Endothelial cell of umbilical vein (primary cell): ENCODE data around the gene THSD8. TPM values are rescaled to one million over a fixed set of nuclear protein-coding genes. Genes with fewer than 3 reads are reported as not detected.

Source experiments
- BruUV-seq: library from RNA; stranded (reverse); fragments of 400-500 nt; replicated peaks from 2 replicates; lab custom pipeline; 2021; lab: Mats Ljungman, UMichigan
- CTCF ChIA-PET: fragments of 300-600, 350-600 bp; sonication (Branson Sonifier 250); formaldehyde crosslinking; loops from one replicate; lab custom pipeline; 2021; ENCODE audit warnings: antibody characterized with exemption, inconsistent platforms; lab: Charles Lee
- POLR2A ChIA-PET: fragments of 300-600, 350-600 bp; sonication (Branson Sonifier 250); formaldehyde crosslinking; loops from one replicate; lab custom pipeline; 2021; ENCODE audit warnings: antibody characterized with exemption, inconsistent platforms; lab: Charles Lee
- DNase-seq: peaks from one replicate; pipeline ENCODE4 v3.0.0-alpha.2; 2011; ENCODE audit warnings: low read depth, low spot score
- FAIRE-seq: peaks from 2 replicates; lab custom pipeline; 2011; peaks lifted over from hg19 to GRCh38; lab: Jason Lieb, UNC
- H2AFZ ChIP-seq: 2 replicates; pipeline ENCODE4 v1.6.0; 2012; ENCODE audit warnings: low read depth, low read length, control low read depth, inconsistent platforms
- H3K27ac ChIP-seq: 2 replicates; pipeline ENCODE4 v1.5.1; 2011; ENCODE audit warnings: low read depth, mild to moderate bottlenecking, control low read depth, low read length, moderate library complexity; ENCODE audit not compliant: insufficient read depth
- H3K27me3 ChIP-seq, 2 experiments: 2 replicates each; pipeline versions ENCODE4 v1.6.0 to v1.6.1; 2011; ENCODE audit warnings: low read length in 2 of 2, mixed read lengths in 1 of 2; ENCODE audit not compliant: control insufficient read depth in 2 of 2, insufficient read depth in 2 of 2
- H3K36me3 ChIP-seq, 2 experiments: 2 replicates in 1 of 2; 3 replicates in 1 of 2; pipeline ENCODE4 v1.5.1; 2011; ENCODE audit warnings: low read length in 2 of 2, mild to moderate bottlenecking in 1 of 2, moderate library complexity in 1 of 2; ENCODE audit not compliant: control insufficient read depth in 2 of 2, insufficient read depth in 2 of 2; ENCODE audit errors: extremely low read depth in 1 of 2
- H3K4me1 ChIP-seq: 3 replicates; pipeline ENCODE4 v1.5.1; 2011; ENCODE audit warnings: mild to moderate bottlenecking, low read length; ENCODE audit not compliant: control insufficient read depth, insufficient read depth; ENCODE audit errors: extremely low read depth
- H3K4me2 ChIP-seq: 2 replicates; pipeline ENCODE4 v1.6.1; 2011; ENCODE audit warnings: low read length, control low read depth, mixed read lengths; ENCODE audit not compliant: insufficient read depth
- H3K4me3 ChIP-seq, 3 experiments: fragments of 200-600 bp in 1 of 3; sonication (generic), shearing (Covaris generic) in 1 of 3; replicated peaks in 1 of 3; 2 replicates each; pipeline ENCODE4 v1.5.1; 2011 to 2016; ENCODE audit warnings: control low read depth in 3 of 3, low read length in 3 of 3, mild to moderate bottlenecking in 2 of 3, inconsistent platforms in 1 of 3, low read depth in 1 of 3, moderate library complexity in 1 of 3; ENCODE audit not compliant: insufficient read depth in 1 of 3
- H3K79me2 ChIP-seq: 2 replicates; pipeline ENCODE4 v1.6.0; 2012; ENCODE audit warnings: low read length, inconsistent platforms; ENCODE audit not compliant: control insufficient read depth, insufficient read depth
- H3K9ac ChIP-seq: replicated peaks from 2 replicates; pipeline ENCODE3; 2011; ENCODE audit warnings: low read length, control low read depth; ENCODE audit not compliant: insufficient read depth; ENCODE audit errors: extremely low read depth
- H3K9me1 ChIP-seq: replicated peaks from 3 replicates; pipeline ENCODE4 v1.6.0; 2011; ENCODE audit warnings: mild to moderate bottlenecking, low read length; ENCODE audit not compliant: control insufficient read depth, insufficient read depth; ENCODE audit errors: extremely low read depth
- H3K9me3 ChIP-seq: replicated peaks from 2 replicates; pipeline ENCODE4 v1.5.1; 2012; ENCODE audit warnings: low read length, inconsistent platforms; ENCODE audit not compliant: control insufficient read depth, insufficient read depth
- H4K20me1 ChIP-seq: replicated peaks from 2 replicates; pipeline ENCODE3; 2011; ENCODE audit warnings: mild to moderate bottlenecking, low read length; ENCODE audit not compliant: control insufficient read depth, insufficient read depth; ENCODE audit errors: extremely low read depth
- CTCF ChIP-seq, 2 donors: IDR thresholded peaks; 1 replicate in 1 of 2; 2 replicates in 1 of 2; pipeline ENCODE4 v1.5.1; 2011; ENCODE audit warnings: low read length in 2 of 2, mild to moderate bottlenecking in 2 of 2, moderate library complexity in 2 of 2, control low read depth in 1 of 2, inconsistent platforms in 1 of 2, low read depth in 1 of 2; ENCODE audit not compliant: insufficient read depth in 1 of 2; ENCODE audit errors: extremely low read depth in 1 of 2
- GATA2 ChIP-seq: IDR thresholded peaks from 2 replicates; pipeline ENCODE4 v1.7.0; 2011; ENCODE audit warnings: low read depth, mild to moderate bottlenecking, moderate library complexity, mixed read lengths, low read length; ENCODE audit not compliant: insufficient read length, insufficient read depth
- dilution Hi-C: fragments of 300-500 bp; cut with MboI; formaldehyde crosslinking; loops from one replicate; pipeline ENCODE4 v1.15.0; 2019; ENCODE audit warnings: low sequenced_read_pairs; ENCODE audit not compliant: extremely low pct_ligation_motif_present
- intact Hi-C: fragments of 100-400 bp; cut with micrococcal nuclease; formaldehyde crosslinking; loops from one replicate; pipeline ENCODE4 v1.10.0; 2022
- microRNA-seq: library from miRNA; unstranded; fragments of <30 nt; microRNA quantifications from one replicate; pipeline ENCODE4 v1.2.0, GENCODE V29; 2021; ENCODE audit warnings: borderline number of aligned reads, borderline replicate concordance
- polyA plus RNA-seq, 4 experiments: library from polyadenylated mRNA; depleted of rRNA in 3 of 4; stranded (reverse) in 3 of 4; unstranded in 1 of 4; fragments of >200 nt; gene quantifications; 2 replicates each; pipeline versions ENCODE4 v1.2.1 to v1.2.3, GENCODE V29; 2011 to 2012; ENCODE audit warnings: missing spikeins in 1 of 4
- small RNA-seq: library from RNA; depleted of rRNA; stranded (forward); fragments of <200 nt; gene quantifications from one replicate; pipeline ENCODE3, GENCODE V24; 2012; ENCODE audit warnings: low replicate concordance, low read depth; ENCODE audit not compliant: insufficient read depth, insufficient read length
- total RNA-seq: library from RNA; stranded (reverse); gene quantifications from 2 replicates; pipeline ENCODE4 v1.2.3, GENCODE V29; 2021

THSD8 gene
- total and polyA plus RNA-seq, 2 donors (not counting 3 experiments of a cell fraction or from before 2014, with no cell fraction given), result 15.9 TPM; not detected in 1

GRCh38 chr19:12847159-12848139 lies 45.6 kb downstream of the THSD8 start:
- intact Hi-C loops (loop anchor here (1.0 to 2.0 kb wide), 5 partner anchors 47 to 171 kb away; partner anchors contain the start of gene PRDX2), dilution Hi-C loops (no loop called here)
- Histone ChIP-seq H3K4me3 (no peak overlapping the region), H3K27ac (no peak overlapping the region), H4K20me1 (no peaks in the 10 kb centered on the region), H3K79me2 (no peaks in the 10 kb centered on the region), H3K4me2 (no peak overlapping the region), H2AFZ (peak overlapping the region; percentile 85), H3K36me3 (no peaks in the 10 kb centered on the region), H3K4me1 (peaks cover 2% of the 10 kb centered on the region), H3K9me1 (no peaks in the 10 kb centered on the region), H3K9me3 (no peaks in the 10 kb centered on the region), H3K9ac (no peak overlapping the region), H3K27me3 (no peaks in the 10 kb centered on the region)
- FAIRE-seq (peak; percentile 90), DNase-seq (peak; percentile 72)
- CTCF ChIA-PET, result interaction anchor here (0.5 to 9.5 kb wide), 51 partner anchors 10 to 1275 kb away, joined by 3 to 481 read pairs (median 4); partner anchors contain the start of genes DNASE2, GCDH, GET3 and HOOK2
- BruUV-seq, result no TSS peak
- TF ChIP-seq GATA2 (no peak), CTCF (IDR thresholded peaks at IDR 0.05; ENCODE audit: extremely low read depth in 1 of 2, insufficient read depth in 1 of 2, low read depth in 1 of 2, low read length in 2 of 2) (peak; percentile 95 to 100)
- POLR2A ChIA-PET, result interaction anchor here (0.6 to 0.7 kb wide), 2 partner anchors 79 to 1502 kb away, joined by 3 to 10 read pairs; no protein-coding TSS in a partner anchor

Small RNA genes lying within 50 kb of the gene (microRNA-seq; reads per million reads assigned to microRNA genes)
- not detected for gene MIR5684
- not detected for gene MIR6794

Small RNA genes lying within 50 kb of the gene (small RNA-seq; reads per million reads assigned to genes)
- gene MIR5684, result not detected
- gene MIR6794, result not detected

Other genes starting within 250 kb of the THSD8 start
- gene ZNF490, start 191.3 kb upstream of the THSD8 start, total RNA-seq, result 5.7 and 6.3 TPM in 2 replicates
- gene ZNF490, start 191.3 kb upstream of the THSD8 start, polyA plus RNA-seq, result 0.89 and 1.4 TPM in 2 replicates
- gene ZNF791, start 191.1 kb upstream of the THSD8 start, total RNA-seq, result 19.9 and 21.8 TPM in 2 replicates
- gene ZNF791, start 191.1 kb upstream of the THSD8 start, polyA plus RNA-seq, result 6.4 and 8.3 TPM in 2 replicates
- gene MAN2B1, start 135.3 kb upstream of the THSD8 start, total RNA-seq, result 73.0 and 76.8 TPM in 2 replicates
- gene MAN2B1, start 135.3 kb upstream of the THSD8 start, polyA plus RNA-seq, result 64.4 and 70.3 TPM in 2 replicates
- 10.9 and 11.8 TPM in 2 replicates for gene WDR83, start 135.3 kb upstream of the THSD8 start, total RNA-seq
- gene WDR83, start 135.3 kb upstream of the THSD8 start, polyA plus RNA-seq, result 10.5 and 11.0 TPM in 2 replicates
- gene DHPS, start 120.2 kb upstream of the THSD8 start, total RNA-seq, result 68.4 and 77.4 TPM in 2 replicates
- 80.6 and 90.1 TPM in 2 replicates for gene DHPS, start 120.2 kb upstream of the THSD8 start, polyA plus RNA-seq
- gene GNG14, start 114.1 kb upstream of the THSD8 start, total RNA-seq, result not detected in 2 replicates
- gene GNG14, start 114.1 kb upstream of the THSD8 start, polyA plus RNA-seq, result not detected in 2 replicates
- 11.6 and 12.4 TPM in 2 replicates for gene FBXW9, start 105.4 kb upstream of the THSD8 start, total RNA-seq
- 19.3 and 26.4 TPM in 2 replicates for gene FBXW9, start 105.4 kb upstream of the THSD8 start, polyA plus RNA-seq
- 84.6 and 94.5 TPM in 2 replicates for gene TNPO2, start 78.1 kb upstream of the THSD8 start, total RNA-seq
- 98.8 and 104 TPM in 2 replicates for gene TNPO2, start 78.1 kb upstream of the THSD8 start, polyA plus RNA-seq
- gene TRIR, start 67.4 kb upstream of the THSD8 start, total RNA-seq, result 208 and 213 TPM in 2 replicates
- gene TRIR, start 67.4 kb upstream of the THSD8 start, polyA plus RNA-seq, result 240 and 263 TPM in 2 replicates
- gene GET3, start 64.6 kb upstream of the THSD8 start, total RNA-seq, result 74.8 and 77.0 TPM in 2 replicates
- 197 and 217 TPM in 2 replicates for gene GET3, start 64.6 kb upstream of the THSD8 start, polyA plus RNA-seq
- not detected in 2 replicates for gene BEST2, start 50.3 kb upstream of the THSD8 start, total RNA-seq
- gene BEST2, start 50.3 kb upstream of the THSD8 start, polyA plus RNA-seq, result not detected in 2 replicates
- 17.3 and 20.0 TPM in 2 replicates for gene HOOK2, start 26.5 kb upstream of the THSD8 start, total RNA-seq
- gene HOOK2, start 26.5 kb upstream of the THSD8 start, polyA plus RNA-seq, result 7.6 and 8.0 TPM in 2 replicates
- gene JUNB, start 10.6 kb upstream of the THSD8 start, total RNA-seq, result 22.8 and 31.6 TPM in 2 replicates
- 72.9 and 74.4 TPM in 2 replicates for gene JUNB, start 10.6 kb upstream of the THSD8 start, polyA plus RNA-seq
- 247 and 255 TPM in 2 replicates for gene PRDX2, start 269 bp upstream of the THSD8 start, total RNA-seq
- 490 and 492 TPM in 2 replicates for gene PRDX2, start 269 bp upstream of the THSD8 start, polyA plus RNA-seq
- gene RNASEH2A, start 4.5 kb downstream of the THSD8 start, total RNA-seq, result 25.6 and 28.5 TPM in 2 replicates
- 36.7 and 45.4 TPM in 2 replicates for gene RNASEH2A, start 4.5 kb downstream of the THSD8 start, polyA plus RNA-seq
- gene RTBDN, start 32.5 kb downstream of the THSD8 start, total RNA-seq, result not detected in 2 replicates
- not detected in 2 replicates for gene RTBDN, start 32.5 kb downstream of the THSD8 start, polyA plus RNA-seq
- gene MAST1, start 36.4 kb downstream of the THSD8 start, total RNA-seq, result 0.13 and 0.69 TPM in 2 replicates
- 0.16 and 0.46 TPM in 2 replicates for gene MAST1, start 36.4 kb downstream of the THSD8 start, polyA plus RNA-seq
- gene DNASE2, start 79.4 kb downstream of the THSD8 start, total RNA-seq, result 31.3 and 34.8 TPM in 2 replicates
- gene DNASE2, start 79.4 kb downstream of the THSD8 start, polyA plus RNA-seq, result 51.9 and 60.6 TPM in 2 replicates
- not detected in 2 replicates for gene KLF1, start 85.1 kb downstream of the THSD8 start, total RNA-seq
- not detected in 2 replicates for gene KLF1, start 85.1 kb downstream of the THSD8 start, polyA plus RNA-seq
- gene GCDH, start 89.1 kb downstream of the THSD8 start, total RNA-seq, result 27.1 and 27.3 TPM in 2 replicates
- 35.8 and 39.8 TPM in 2 replicates for gene GCDH, start 89.1 kb downstream of the THSD8 start, polyA plus RNA-seq
- 0.27 TPM in 1 of 2 replicates, not detected in the other for gene SYCE2, start 117.2 kb downstream of the THSD8 start, total RNA-seq
- 0.16 and 0.25 TPM in 2 replicates for gene SYCE2, start 117.2 kb downstream of the THSD8 start, polyA plus RNA-seq
- 71.4 and 77.4 TPM in 2 replicates for gene FARSA, start 131.6 kb downstream of the THSD8 start, total RNA-seq
- gene FARSA, start 131.6 kb downstream of the THSD8 start, polyA plus RNA-seq, result 51.8 and 55.3 TPM in 2 replicates
- gene CALR, start 136.5 kb downstream of the THSD8 start, total RNA-seq, result 1,614 and 1,636 TPM in 2 replicates
- gene CALR, start 136.5 kb downstream of the THSD8 start, polyA plus RNA-seq, result 1,135 and 1,206 TPM in 2 replicates
- 96.7 and 102 TPM in 2 replicates for gene RAD23A, start 143.8 kb downstream of the THSD8 start, total RNA-seq
- gene RAD23A, start 143.8 kb downstream of the THSD8 start, polyA plus RNA-seq, result 66.9 and 71.2 TPM in 2 replicates
- 32.8 and 36.5 TPM in 2 replicates for gene GADD45GIP1, start 155.2 kb downstream of the THSD8 start, total RNA-seq
- gene GADD45GIP1, start 155.2 kb downstream of the THSD8 start, polyA plus RNA-seq, result 38.3 and 46.3 TPM in 2 replicates
- 0.20 and 0.28 TPM in 2 replicates for gene DAND5, start 167.5 kb downstream of the THSD8 start, total RNA-seq
- gene DAND5, start 167.5 kb downstream of the THSD8 start, polyA plus RNA-seq, result 0.06 TPM in 2 replicates
- 18.7 and 37.7 TPM in 2 replicates for gene NFIX, start 193.4 kb downstream of the THSD8 start, total RNA-seq
- gene NFIX, start 193.4 kb downstream of the THSD8 start, polyA plus RNA-seq, result 8.7 and 9.8 TPM in 2 replicates